Body of pancreas (tissue), 4 donors: ENCODE measurements around the gene LSP1. TPM values are rescaled to one million over a fixed set of nuclear protein-coding genes. Genes with fewer than 3 reads are reported as not detected.

Source experiments
- ATAC-seq: fragments of 150-250 bp; one replicate; pipeline ENCODE4 v1.9.1; 2016
- DNase-seq, 4 donors: peaks; one replicate each; pipeline ENCODE4 v3.0.0-alpha.2; 2019
- H3K27ac ChIP-seq, 4 donors: fragments of 200-600 bp; sonication (generic); 1 replicate in 3 of 4; 2 replicates in 1 of 4; pipeline versions ENCODE4 v1.5.1 to v1.6.1; 2016 to 2019; ENCODE audit warnings: mild to moderate bottlenecking in 1 of 4, mixed read lengths in 1 of 4, moderate library complexity in 1 of 4
- H3K27me3 ChIP-seq, 2 donors: fragments of 200-600 bp; sonication (generic); one replicate each; pipeline ENCODE4 v1.6.0; 2016; ENCODE audit warnings: mild to moderate bottlenecking in 1 of 2
- H3K36me3 ChIP-seq, 2 donors: fragments of 200-600 bp; sonication (generic); replicated peaks in 1 of 2; 2 replicates each; pipeline ENCODE4 v1.5.1; 2016; ENCODE audit warnings: low read depth in 2 of 2; ENCODE audit not compliant: insufficient read depth in 1 of 2
- H3K4me1 ChIP-seq: fragments of 200-600 bp; sonication (generic); one replicate; pipeline ENCODE4 v1.6.0; 2016
- H3K4me3 ChIP-seq, 2 donors: fragments of 200-600 bp; sonication (generic); 1 replicate in 1 of 2; 2 replicates in 1 of 2; pipeline ENCODE4 v1.5.1; 2016 to 2019
- H3K9me3 ChIP-seq, 3 donors: fragments of 200-600 bp; sonication (generic); 1 replicate in 2 of 3; 2 replicates in 1 of 3; pipeline ENCODE4 v1.5.1; 2016
- CTCF ChIP-seq, 7 experiments: fragments of 450-650 bp in 4 of 7; fragments of 200-600 bp in 3 of 7; sonication (generic) in 3 of 7; IDR thresholded peaks; one replicate each; pipeline ENCODE4 v1.5.1; 2016 to 2019; ENCODE audit warnings: antibody characterized with exemption in 7 of 7
- POLR2A ChIP-seq, 3 donors: fragments of 450-650 bp; IDR thresholded peaks; one replicate each; pipeline ENCODE4 v1.6.1; 2016; ENCODE audit warnings: antibody characterized with exemption in 3 of 3, mild to moderate bottlenecking in 2 of 3
- WGBS, 2 donors: methylation state at CpG; one replicate each; pipeline ENCODE4 v1.1.5; 2017; 5-methylcytosine and 5-hydroxymethylcytosine counted together
- intact Hi-C: fragments of 100-400 bp; cut with DNase I; formaldehyde crosslinking; loops from one replicate; pipeline ENCODE4 v1.15.1; 2023
- total RNA-seq, 2 donors: library from RNA; depleted of rRNA; stranded (reverse); fragments of >200 nt; gene quantifications; one replicate each; pipeline ENCODE4 v1.1.0, GENCODE V29; 2016

Gene LSP1
- total RNA-seq, 2 donors from 2014 or later: 9.9 to 11.5 TPM

DNA sequence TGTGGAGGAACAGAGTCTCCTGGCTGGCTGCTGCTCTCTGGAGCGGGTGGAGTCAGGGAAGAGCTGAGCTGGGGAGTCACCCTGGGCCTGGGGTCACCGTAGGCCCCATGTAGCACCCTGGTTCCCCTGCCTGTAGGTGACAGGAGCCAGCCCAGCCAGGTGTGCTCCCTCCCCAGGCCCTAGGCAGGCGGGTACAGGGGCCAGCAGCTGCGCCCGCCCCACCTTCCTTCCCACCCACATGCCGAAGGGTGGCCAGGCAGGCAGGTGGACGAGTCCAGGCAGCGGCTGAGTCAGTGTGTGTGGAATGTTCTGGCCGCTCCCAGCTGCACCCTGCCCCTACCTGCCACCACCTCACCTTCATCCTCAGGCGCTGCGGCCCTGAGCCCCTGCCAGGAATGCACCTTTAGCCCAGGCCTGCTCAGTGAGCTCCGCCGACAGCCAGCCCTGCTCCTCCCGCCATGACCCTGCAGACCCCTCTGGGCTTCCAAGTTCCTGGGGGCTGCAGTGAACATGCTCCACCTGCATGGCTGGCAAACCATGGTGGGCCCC, 18.7 kb upstream of the LSP1 start:
- Histone ChIP-seq H3K4me1 (peaks cover 83% of the 10 kb centered on the region), H3K9me3 (no peaks in the 10 kb centered on the region), H3K36me3 (no peaks in the 10 kb centered on the region), H3K27me3 (no peaks in the 10 kb centered on the region), H3K4me3 (no peak overlapping the region), H3K27ac (peak overlapping the region; percentile 93 to 98 (median 96))
- DNase-seq: peak; percentile 96 to 99 (median 98)
- peak; percentile 89 for ATAC-seq
- peak in 4 of 7 experiments; percentile 43 to 55 (median 51) for TF ChIP-seq CTCF (IDR thresholded peaks at IDR 0.05)
- TF ChIP-seq POLR2A (IDR thresholded peaks at IDR 0.05): peak; percentile 51 to 76 (median 73)
- intact Hi-C loops: no loop called here
- WGBS, 2 donors: 27% methylated on average over 7 to 14 of the region's 14 CpGs

DNA sequence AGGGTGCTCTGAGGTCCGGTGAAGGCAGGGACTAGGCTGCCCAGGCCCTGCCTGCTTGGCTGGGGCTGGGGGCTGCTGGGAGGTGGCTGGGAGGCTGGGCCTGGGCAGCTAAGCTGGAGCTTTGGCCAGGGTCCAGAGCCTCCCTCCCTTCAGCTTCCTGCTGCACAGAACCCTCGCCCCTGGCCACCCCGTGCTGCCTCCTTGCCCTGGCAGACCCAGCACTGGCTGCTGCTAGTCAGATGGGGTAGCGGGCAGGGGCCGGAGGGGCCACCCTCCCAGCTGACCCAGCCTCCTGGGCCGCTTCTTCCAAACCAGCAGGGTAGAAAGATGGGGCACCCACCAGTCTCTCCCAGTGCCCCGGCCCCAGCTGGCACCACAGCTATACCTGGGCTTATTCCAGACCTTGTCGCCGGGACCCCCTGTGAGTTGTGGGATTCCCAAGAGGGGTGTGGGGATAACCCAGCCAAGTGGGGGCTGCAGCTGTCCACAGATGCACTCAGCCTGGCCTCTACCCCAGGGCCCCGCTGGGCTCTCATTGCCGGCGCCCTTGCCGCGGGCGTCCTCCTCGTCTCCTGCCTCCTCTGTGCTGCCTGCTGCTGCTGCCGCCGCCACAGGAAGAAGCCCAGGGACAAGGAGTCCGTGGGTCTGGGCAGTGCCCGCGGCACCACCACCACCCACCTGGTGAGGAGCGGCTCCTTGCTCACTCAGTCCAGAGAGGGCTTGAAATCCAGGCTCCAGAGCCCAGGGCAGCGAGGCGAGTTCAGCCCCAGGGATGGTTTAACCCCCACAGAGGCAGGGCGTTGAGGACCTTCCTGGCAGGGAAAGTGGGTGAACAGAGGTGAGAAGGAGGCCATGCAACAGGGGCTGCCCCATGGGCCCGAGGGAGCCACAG, 17.9 kb upstream of the LSP1 start, which contains the start of gene SYT8:
Gene SYT8 (plus strand): TSS at position 212 of the 892 bp plus-strand sequence. CDS start 116 bp downstream, at position 328.
- Histone ChIP-seq H3K27me3 (no peaks in the 10 kb centered on the region), H3K36me3 (no peaks in the 10 kb centered on the region), H3K9me3 (no peaks in the 10 kb centered on the region), H3K4me1 (peaks cover 78% of the 10 kb centered on the region), H3K27ac (peak within 1 kb of the TSS; percentile 93 to 98 (median 96)), H3K4me3 (no peak within 1 kb of the TSS)
- DNase-seq (peak; percentile 60 to 69 (median 67)), ATAC-seq (peak; percentile 6)
- WGBS, 2 donors: 77 to 100% methylated on average over 1 to 24 of the region's 26 CpGs
- intact Hi-C loops: no loop called here
- TF ChIP-seq CTCF (IDR thresholded peaks at IDR 0.05) (no peak), POLR2A (IDR thresholded peaks at IDR 0.05) (no peak)

- Histone ChIP-seq H3K9me3 (no peaks in the 10 kb centered on the region), H3K27ac (peak overlapping the region; percentile 93 to 98 (median 96)), H3K4me1 (peaks cover 77% of the 10 kb centered on the region), H3K4me3 (no peak overlapping the region), H3K36me3 (no peaks in the 10 kb centered on the region), H3K27me3 (no peaks in the 10 kb centered on the region)
- TF ChIP-seq POLR2A (IDR thresholded peaks at IDR 0.05) (no peak), CTCF (IDR thresholded peaks at IDR 0.05) (no peak)
- intact Hi-C loops: no loop called here
- DNase-seq (peak in 1 of 4 donors; percentile 9), ATAC-seq (no peak)
- WGBS, 2 donors: 90% methylated on average over 11 of the region's 12 CpGs; no CpG with 5 or more reads in 1 of the 2 donors
Measured at GRCh38 chr11:1835671-1836010, 17.2 kb upstream of the LSP1 start.

DNA sequence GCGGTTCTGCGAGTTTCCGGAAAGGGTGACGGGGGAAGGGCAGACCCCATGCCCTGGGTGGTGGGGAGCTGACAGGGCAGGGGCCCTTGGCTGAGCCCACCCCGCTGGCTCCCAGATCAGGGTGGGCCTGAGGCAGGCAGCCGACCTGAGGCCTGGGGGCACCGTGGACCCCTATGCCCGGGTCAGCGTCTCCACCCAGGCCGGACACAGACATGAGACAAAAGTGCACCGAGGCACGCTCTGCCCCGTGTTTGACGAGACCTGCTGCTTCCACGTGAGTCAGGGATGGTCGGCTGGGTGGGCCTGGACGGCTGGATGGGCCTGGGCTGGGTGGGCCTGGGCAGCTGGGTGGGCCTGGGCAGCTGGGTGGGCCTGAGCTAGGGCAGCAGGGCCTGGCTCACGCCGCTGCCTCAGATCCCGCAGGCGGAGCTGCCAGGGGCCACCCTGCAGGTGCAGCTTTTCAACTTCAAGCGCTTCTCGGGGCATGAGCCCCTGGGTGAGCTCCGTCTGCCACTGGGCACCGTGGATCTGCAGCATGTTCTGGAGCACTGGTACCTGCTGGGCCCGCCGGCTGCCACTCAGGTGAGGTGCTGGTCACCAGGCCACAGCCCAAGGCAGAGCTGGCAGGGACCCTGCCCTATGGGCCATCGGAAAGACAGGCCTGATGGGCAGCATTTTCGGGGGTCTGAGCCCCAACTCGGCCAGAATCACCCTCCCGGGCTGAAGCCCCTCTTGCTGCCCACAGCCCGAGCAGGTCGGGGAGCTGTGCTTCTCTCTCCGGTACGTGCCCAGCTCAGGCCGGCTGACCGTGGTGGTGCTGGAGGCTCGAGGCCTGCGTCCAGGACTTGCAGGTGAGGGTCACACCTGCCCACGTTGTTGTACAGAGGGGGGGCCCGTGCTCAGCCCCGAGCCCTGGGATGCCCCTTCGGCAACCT, 16.6 kb upstream of the LSP1 start:
- Histone ChIP-seq H3K9me3 (no peaks in the 10 kb centered on the region), H3K36me3 (no peaks in the 10 kb centered on the region), H3K27ac (peak overlapping the region in 2 of 4 donors; percentile 96 to 98), H3K4me1 (peaks cover 77% of the 10 kb centered on the region), H3K4me3 (no peak overlapping the region), H3K27me3 (no peaks in the 10 kb centered on the region)
- ATAC-seq (no peak), DNase-seq (peak in 2 of 4 donors; percentile 7 to 10)
- intact Hi-C loops: no loop called here
- TF ChIP-seq CTCF (IDR thresholded peaks at IDR 0.05) (no peak), POLR2A (IDR thresholded peaks at IDR 0.05) (no peak)
- WGBS, 2 donors: 43 to 78% methylated on average over 4 to 26 of the region's 43 CpGs
